Esophagus muscularis mucosa (tissue), 4 donors: Measurements from ENCODE around the gene SREBF2.

ENCODE experiments used
- CTCF ChIP-seq, 3 experiments: fragments of 200-600 bp in 2 of 3; fragments of 450-650 bp in 1 of 3; sonication (generic) in 2 of 3; IDR thresholded peaks; one replicate each; pipeline ENCODE4 v1.5.1; 2017 to 2019; ENCODE audit warnings: antibody characterized with exemption in 3 of 3, mild to moderate bottlenecking in 2 of 3, moderate library complexity in 1 of 3
- EP300 ChIP-seq: sonication (generic); formaldehyde crosslinking; IDR thresholded peaks from one replicate; pipeline ENCODE4 v1.6.1; 2017; ENCODE audit warnings: antibody characterized with exemption
- POLR2A ChIP-seq: fragments of 450-650 bp; IDR thresholded peaks from one replicate; pipeline ENCODE4 v1.6.1; 2017; ENCODE audit warnings: antibody characterized with exemption, moderate library complexity, mild to moderate bottlenecking, low read depth
- POLR2AphosphoS5 ChIP-seq, 2 donors: sonication (generic); formaldehyde crosslinking; IDR thresholded peaks; one replicate each; pipeline ENCODE4 v1.6.1; 2017; ENCODE audit warnings: antibody characterized with exemption in 2 of 2

GRCh38 chr22:41891407-41891806 is 58.5 kb downstream of the SREBF2 start:
- TF ChIP-seq CTCF (IDR thresholded peaks at IDR 0.05) (no peak), POLR2AphosphoS5 (IDR thresholded peaks at IDR 0.05) (no peak), EP300 (no peak), POLR2A (no peak)
